NB4 (cell line): ENCODE results near the gene MBLAC1.

ENCODE experiments used
- DNase-seq: peaks from one replicate; pipeline ENCODE4 v3.0.0; 2010; ENCODE audit warnings: low read depth
- H3K4me3 ChIP-seq: one replicate; pipeline ENCODE4 v1.5.1; 2011; ENCODE audit warnings: mild to moderate bottlenecking, low read depth, low read length, moderate library complexity
- MYC ChIP-seq: IDR thresholded peaks from 2 replicates; pipeline ENCODE4 v1.6.1; 2011; ENCODE audit warnings: low read depth, low read length
- POLR2A ChIP-seq: IDR thresholded peaks from 2 replicates; pipeline ENCODE4 v1.6.1; 2011; ENCODE audit warnings: mild to moderate bottlenecking; ENCODE audit not compliant: insufficient read length; ENCODE audit errors: extremely low read depth
- TF ChIP-seq, protein P1 (sequence below): IDR thresholded peaks from 2 replicates; pipeline ENCODE4 v1.6.1; 2011; ENCODE audit warnings: low read depth, low read length
- TF ChIP-seq, protein P2 (sequence below): IDR thresholded peaks from one replicate; pipeline ENCODE4 v1.5.1; 2012; ENCODE audit warnings: low read depth, low read length

The MBLAC1 gene

DNA sequence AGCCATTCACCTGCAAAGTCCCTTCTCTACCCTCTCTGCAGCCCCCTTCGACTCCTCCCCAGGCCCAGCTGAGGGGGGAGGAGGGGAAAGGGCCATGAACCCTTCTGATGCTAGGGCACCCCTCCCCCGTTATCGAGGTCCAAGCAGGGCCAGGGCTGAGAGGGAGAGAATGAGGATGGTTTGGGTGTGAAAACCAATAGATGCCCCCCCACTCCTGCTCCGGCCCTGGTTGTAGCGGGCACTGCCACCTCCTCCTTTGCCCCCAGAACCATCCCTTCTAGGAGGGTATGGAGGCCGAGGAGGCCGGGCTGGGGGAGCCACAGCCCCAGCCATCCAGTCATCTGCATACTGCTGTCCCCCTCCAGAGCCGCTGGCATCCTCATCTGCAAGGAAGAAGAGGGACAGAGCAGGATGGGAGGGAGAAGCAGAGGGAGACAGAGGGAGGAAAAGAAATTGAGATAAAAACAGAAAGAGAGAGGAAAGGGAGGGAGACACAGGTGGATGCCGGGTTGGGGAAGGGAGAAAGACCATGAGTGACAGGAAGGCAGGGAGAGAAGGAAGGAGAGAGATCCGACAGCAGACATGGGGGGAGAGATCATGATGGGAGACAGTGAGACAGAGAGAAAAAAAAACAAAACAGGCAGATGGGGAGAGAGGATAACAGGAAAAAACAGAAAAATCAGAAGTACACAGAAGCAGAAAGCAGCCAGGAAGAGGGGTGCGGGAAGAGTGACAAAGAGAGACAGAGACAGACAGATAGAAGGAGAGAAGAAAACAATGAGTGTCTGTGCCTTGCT, 43.5 kb downstream of the MBLAC1 start:
- DNase-seq: no peak
- H3K4me3 ChIP-seq: no peak overlapping the region
- no peak for TF ChIP-seq MYC
- TF ChIP-seq, protein P1, sequence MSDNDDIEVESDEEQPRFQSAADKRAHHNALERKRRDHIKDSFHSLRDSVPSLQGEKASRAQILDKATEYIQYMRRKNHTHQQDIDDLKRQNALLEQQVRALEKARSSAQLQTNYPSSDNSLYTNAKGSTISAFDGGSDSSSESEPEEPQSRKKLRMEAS: no peak
- TF ChIP-seq POLR2A: no peak

DNA sequence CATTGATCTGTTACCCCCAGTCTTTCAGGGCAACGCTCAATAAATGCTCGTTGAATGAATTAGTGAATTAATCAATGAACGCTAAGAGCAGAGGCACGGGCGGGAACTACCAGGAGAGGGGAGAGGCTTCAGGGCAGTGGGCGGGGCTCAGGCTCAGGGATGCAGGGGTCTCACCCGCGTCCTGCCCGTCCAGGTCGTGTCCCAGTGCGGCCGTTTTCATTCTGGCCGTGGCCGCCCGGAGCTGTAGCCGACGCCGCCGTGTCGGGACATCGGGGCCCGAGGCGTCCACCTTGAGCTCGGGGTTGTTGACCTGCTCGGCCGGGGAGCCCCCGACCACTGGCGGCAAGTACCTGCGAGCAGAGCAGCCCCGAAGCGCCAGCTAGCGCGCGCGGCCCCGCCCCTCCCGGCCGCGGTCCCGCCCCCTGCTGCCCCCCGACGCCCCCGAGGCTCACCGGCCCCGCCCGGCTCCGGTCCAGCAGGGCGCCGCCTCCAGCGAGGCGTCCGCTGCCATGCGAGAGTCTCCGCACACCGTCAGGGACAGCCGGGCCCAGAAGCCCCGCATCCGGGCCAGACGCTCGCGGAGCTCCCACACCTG, 44.4 kb downstream of the MBLAC1 start:
- no peak for TF ChIP-seq MYC
- no peak for TF ChIP-seq POLR2A
- TF ChIP-seq, protein P2, sequence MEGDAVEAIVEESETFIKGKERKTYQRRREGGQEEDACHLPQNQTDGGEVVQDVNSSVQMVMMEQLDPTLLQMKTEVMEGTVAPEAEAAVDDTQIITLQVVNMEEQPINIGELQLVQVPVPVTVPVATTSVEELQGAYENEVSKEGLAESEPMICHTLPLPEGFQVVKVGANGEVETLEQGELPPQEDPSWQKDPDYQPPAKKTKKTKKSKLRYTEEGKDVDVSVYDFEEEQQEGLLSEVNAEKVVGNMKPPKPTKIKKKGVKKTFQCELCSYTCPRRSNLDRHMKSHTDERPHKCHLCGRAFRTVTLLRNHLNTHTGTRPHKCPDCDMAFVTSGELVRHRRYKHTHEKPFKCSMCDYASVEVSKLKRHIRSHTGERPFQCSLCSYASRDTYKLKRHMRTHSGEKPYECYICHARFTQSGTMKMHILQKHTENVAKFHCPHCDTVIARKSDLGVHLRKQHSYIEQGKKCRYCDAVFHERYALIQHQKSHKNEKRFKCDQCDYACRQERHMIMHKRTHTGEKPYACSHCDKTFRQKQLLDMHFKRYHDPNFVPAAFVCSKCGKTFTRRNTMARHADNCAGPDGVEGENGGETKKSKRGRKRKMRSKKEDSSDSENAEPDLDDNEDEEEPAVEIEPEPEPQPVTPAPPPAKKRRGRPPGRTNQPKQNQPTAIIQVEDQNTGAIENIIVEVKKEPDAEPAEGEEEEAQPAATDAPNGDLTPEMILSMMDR: no peak
- TF ChIP-seq, protein P1: no peak

DNA sequence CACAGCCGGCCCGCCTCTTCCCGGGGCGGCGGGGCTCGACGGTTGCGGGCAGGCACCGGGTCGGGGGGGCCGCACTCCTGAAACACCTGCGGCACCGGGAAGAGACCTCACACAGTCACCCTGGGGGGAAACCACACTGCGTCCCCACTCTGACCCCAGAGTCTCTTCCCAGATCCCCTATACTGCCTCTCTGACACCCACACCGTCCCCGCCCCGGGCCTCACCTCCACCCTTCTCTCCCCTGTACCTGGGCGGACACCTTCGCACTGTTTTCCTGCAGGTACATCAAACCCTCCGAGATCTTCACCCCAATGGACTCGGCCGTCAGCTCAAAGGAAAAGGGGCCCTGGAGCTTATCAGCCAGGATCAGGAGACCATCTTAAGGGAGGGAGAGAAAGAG, 45.1 kb downstream of the MBLAC1 start:
- H3K4me3 ChIP-seq: no peak overlapping the region
- no peak for DNase-seq
- TF ChIP-seq, protein P2: no peak
- TF ChIP-seq, protein P1: no peak
- TF ChIP-seq POLR2A (no peak), MYC (no peak)

More for the DNA sequence above, 44.4 kb downstream of the MBLAC1 start:
- DNase-seq: peak; percentile 13
- no peak overlapping the region for H3K4me3 ChIP-seq

DNA sequence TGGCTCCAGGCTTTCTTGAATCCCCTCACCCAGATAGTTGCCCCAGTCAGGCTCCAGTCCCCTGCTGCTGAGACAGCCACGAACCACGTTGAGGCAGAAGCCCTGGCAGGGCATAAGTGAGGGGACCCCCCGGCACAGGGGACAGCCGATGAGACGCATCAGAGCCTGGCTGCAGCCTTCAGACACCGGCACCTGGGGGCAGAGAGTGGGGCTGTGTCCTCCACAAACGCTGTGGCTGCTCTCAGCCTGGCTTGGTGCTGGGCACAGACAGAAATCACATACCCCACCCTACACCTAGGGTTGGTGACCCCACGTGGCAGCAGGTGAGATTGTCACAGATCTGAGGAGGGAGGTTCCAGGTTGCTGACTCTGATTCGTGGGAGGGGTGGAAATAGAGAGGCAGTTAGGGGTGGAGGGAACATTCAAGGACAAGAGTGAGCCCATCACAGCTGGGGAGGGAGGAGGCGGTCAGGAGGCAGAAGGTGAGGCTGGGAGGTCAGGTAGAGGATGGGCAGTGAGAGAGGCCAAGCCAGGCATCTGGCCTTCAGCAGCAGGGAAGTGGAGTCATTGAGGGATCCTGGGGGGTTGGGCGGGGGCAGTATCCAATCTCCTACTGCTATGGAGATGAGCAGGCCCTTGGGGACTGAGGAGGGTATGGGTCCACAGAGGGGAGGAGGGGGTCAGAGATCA, 47.2 kb downstream of the MBLAC1 start:
- TF ChIP-seq POLR2A (no peak), MYC (no peak)
- TF ChIP-seq, protein P2: no peak
- TF ChIP-seq, protein P1: no peak
- no peak for DNase-seq
- no peak overlapping the region for H3K4me3 ChIP-seq

DNA sequence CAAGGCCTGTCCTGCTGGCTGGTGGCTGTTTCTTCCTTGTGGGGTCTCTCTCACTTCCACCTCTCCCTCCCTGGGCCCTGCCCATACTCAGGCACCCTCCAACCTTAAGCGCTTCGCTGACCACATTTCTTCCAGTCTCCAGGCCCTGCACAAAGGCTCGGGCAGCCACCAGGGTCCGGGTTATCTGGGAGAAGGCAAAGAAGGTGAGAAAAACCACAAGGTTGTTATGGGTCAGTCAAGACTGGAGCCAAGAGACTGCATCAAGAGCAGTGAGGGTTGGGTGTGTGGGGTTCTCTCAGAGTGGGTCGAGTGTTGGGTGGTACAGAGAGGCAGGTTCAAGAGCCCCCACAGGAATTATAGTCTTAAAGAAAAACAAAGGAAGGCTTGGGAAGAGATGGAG, 47.8 kb downstream of the MBLAC1 start:
- DNase-seq: no peak
- no peak for TF ChIP-seq MYC
- no peak for TF ChIP-seq POLR2A
- TF ChIP-seq, protein P1: no peak
- TF ChIP-seq, protein P2: no peak
- no peak overlapping the region for H3K4me3 ChIP-seq

DNA sequence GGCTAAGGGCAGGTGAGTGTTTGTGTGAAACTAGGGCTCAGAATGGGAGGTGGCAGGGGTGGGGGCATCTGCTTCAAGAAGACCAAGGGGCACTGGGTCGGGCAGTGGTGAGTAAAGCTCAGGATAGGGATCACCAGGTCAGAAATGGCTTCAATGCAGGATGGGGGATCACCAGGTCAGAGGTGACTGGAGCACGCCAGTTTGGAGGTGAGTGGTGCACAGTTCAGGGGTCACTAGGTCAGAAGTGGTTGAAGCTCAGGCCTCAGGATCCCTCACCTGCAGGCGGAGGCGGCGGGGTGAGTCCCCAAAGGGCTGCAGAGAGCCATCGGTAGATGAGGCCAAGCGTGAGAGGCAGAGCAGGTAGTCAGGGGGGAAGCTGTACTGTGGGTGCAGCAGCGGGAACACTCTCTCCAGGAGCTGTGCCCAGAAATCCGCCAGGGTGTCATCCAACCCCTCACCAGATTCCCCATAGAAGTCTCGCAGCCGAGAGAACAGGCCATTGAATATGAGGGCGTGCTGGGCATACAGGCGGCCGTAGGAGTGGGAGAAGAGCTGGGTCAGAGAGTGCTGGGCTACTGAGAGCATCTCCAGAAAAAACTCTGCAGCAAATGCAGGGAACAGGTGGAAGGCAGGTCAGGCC, 48.6 kb downstream of the MBLAC1 start:
- DNase-seq: no peak
- no peak overlapping the region for H3K4me3 ChIP-seq
- TF ChIP-seq, protein P2: no peak
- TF ChIP-seq, protein P1: no peak
- TF ChIP-seq MYC (no peak), POLR2A (no peak)
